ENCODE data around the gene SNX2.

SNX2 gene

DNA sequence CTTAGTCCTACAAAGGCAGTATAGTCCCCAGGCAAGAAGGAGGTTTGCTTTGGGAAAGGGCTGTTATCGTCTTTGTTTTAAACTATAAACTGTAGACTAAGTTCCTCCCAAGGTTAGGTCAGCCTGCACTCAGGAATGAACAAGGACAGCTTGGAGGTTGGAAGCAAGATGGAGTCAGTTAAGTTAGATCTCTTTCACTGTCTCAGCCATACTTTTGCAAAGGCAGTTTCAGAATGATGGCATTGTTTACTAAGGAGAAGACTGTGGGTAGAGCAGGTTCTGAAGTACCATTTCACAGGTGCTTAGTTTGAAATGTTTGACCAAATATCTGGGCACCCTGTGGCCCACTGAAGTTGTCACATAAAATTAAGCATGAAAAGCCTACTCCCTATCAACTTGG lies 90.0 kb downstream of the SNX2 start:
- in situ Hi-C loops (cut with HindIII; ENCODE audit: low pct_ligation_motif_present, low sequenced_read_pairs): no loop called here
- H3K27me3 ChIP-seq (replicated peaks): no peaks in the 10 kb centered on the region
- TF ChIP-seq CTCF (IDR thresholded peaks at IDR 0.05; ENCODE audit: low read depth, low read length, missing control alignments): no peak
- H3K36me3 ChIP-seq (replicated peaks): no peaks in the 10 kb centered on the region
- H3K4me3 ChIP-seq (ENCODE audit: low read depth, low read length): no peak overlapping the region
- no peak overlapping the region for H3K27ac ChIP-seq
- no peak for DNase-seq

DNA sequence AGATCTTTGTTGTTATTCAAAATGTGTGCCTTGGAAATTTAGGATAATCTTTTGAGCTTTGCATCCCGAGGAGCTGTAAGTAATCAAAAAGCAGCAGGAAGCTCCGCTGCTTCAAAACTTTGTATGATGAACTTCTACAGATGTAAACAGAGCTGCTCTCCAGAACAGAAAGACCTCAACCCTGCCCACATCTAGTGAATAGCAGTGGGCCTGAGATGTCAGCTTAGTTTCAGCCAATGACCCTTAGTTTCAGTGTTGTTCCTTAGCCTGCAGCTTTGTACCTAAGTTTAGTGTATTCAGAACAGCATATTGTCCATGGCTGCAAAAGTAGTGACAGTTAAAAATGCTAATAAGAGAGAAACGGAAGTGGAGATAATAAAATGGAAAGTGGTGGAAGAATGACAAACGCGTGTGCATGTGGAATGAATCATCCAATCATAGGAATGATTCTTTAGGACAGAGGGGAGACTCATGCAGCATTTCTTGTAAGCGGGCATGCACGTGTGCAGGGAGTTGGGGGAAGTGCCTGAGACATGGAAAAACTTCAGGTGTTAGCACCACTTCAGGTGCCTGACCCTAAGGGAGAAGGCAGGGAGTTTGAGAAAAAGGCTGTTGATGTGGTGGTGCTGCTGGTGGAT lies 95.5 kb downstream of the SNX2 start:
- no peak overlapping the region for H3K4me3 ChIP-seq (ENCODE audit: low read depth, low read length)
- no peak for TF ChIP-seq CTCF (IDR thresholded peaks at IDR 0.05; ENCODE audit: low read depth, low read length, missing control alignments)
- no peaks in the 10 kb centered on the region for H3K36me3 ChIP-seq (replicated peaks)
- H3K27me3 ChIP-seq (replicated peaks): no peaks in the 10 kb centered on the region
- no peak overlapping the region for H3K27ac ChIP-seq
- no peak for DNase-seq
- in situ Hi-C loops (cut with HindIII; ENCODE audit: low pct_ligation_motif_present, low sequenced_read_pairs): no loop called here

DNA sequence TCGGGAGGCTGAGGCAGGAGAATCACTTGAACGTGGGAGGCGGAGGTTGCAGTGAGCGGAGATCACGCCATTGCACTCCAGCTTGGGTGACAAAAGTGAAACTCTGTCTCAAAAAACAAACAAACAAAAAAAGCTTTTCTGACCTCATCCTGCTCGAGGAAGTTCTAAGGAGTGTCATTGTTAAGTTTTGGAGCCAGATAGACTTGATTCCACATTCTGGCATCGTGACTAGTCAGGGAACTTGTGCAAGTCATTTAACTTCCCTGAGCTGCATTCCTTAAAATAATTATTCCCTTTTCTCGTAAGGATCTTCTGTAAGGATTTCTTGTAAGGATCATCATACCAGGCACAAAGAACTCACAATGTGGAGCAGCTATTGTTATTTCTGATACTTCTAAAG lies 96.8 kb downstream of the SNX2 start:
- in situ Hi-C loops (cut with HindIII; ENCODE audit: low pct_ligation_motif_present, low sequenced_read_pairs): no loop called here
- Histone ChIP-seq H3K4me3 (ENCODE audit: low read depth, low read length) (no peak overlapping the region), H3K27me3 (replicated peaks) (no peaks in the 10 kb centered on the region), H3K27ac (no peak overlapping the region), H3K36me3 (replicated peaks) (no peaks in the 10 kb centered on the region)
- TF ChIP-seq CTCF (IDR thresholded peaks at IDR 0.05; ENCODE audit: low read depth, low read length, missing control alignments): no peak
- no peak for DNase-seq

- in situ Hi-C loops (cut with HindIII; ENCODE audit: low pct_ligation_motif_present, low sequenced_read_pairs): no loop called here
- DNase-seq: no peak
- Histone ChIP-seq H3K27ac (no peak overlapping the region), H3K27me3 (replicated peaks) (no peaks in the 10 kb centered on the region), H3K36me3 (replicated peaks) (no peaks in the 10 kb centered on the region), H3K4me3 (ENCODE audit: low read depth, low read length) (no peak overlapping the region)
- no peak for TF ChIP-seq CTCF (IDR thresholded peaks at IDR 0.05; ENCODE audit: low read depth, low read length, missing control alignments)
Measured at GRCh38 chr5:122874179-122874875, 99.4 kb downstream of the SNX2 start.

DNA sequence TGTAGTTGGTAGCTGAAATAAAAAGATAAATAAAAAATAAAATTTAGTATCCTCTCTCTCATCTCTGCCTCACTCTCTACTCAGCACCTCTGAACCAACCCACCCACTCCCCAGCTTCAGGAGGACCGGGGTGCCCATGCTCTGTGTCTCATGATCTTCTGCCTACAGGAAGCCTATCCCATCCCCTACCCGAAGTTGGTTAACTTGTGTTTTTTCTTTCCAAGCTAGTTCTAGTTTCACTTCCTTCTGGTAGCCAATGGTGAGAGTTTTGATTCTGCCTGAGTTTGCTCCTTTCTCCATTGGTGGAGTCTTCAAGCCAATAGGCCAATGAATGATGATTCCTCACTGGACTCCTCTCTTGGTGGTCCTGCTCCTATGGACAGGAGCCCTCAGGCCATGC lies 102.6 kb downstream of the SNX2 start:
- H3K27ac ChIP-seq: no peak overlapping the region
- DNase-seq: no peak
- H3K4me3 ChIP-seq (ENCODE audit: low read depth, low read length): no peak overlapping the region
- H3K27me3 ChIP-seq (replicated peaks): no peaks in the 10 kb centered on the region
- in situ Hi-C loops (cut with HindIII; ENCODE audit: low pct_ligation_motif_present, low sequenced_read_pairs): no loop called here
- no peak for TF ChIP-seq CTCF (IDR thresholded peaks at IDR 0.05; ENCODE audit: low read depth, low read length, missing control alignments)
- no peaks in the 10 kb centered on the region for H3K36me3 ChIP-seq (replicated peaks)

GRCh38 chr5:122879076-122879475 lies 104.2 kb downstream of the SNX2 start:
- Histone ChIP-seq H3K36me3 (replicated peaks) (no peaks in the 10 kb centered on the region), H3K4me3 (ENCODE audit: low read depth, low read length) (no peak overlapping the region), H3K27ac (no peak overlapping the region), H3K27me3 (replicated peaks) (no peaks in the 10 kb centered on the region)
- no peak for TF ChIP-seq CTCF (IDR thresholded peaks at IDR 0.05; ENCODE audit: low read depth, low read length, missing control alignments)
- in situ Hi-C loops (cut with HindIII; ENCODE audit: low pct_ligation_motif_present, low sequenced_read_pairs): no loop called here
- DNase-seq: no peak

Measured in brain microvascular endothelial cell (primary cell).